Neural progenitor cell (in vitro differentiated cells): ENCODE results near the gene DDX10.

Experiments used
- EZH2 ChIP-seq: fragments of 200-600 bp; sonication (generic); IDR thresholded peaks from 2 replicates; pipeline ENCODE4 v1.6.1; 2017; ENCODE audit warnings: antibody characterized with exemption, mild to moderate bottlenecking, moderate library complexity
- EZH2phosphoT487 ChIP-seq: fragments of 200-600 bp; sonication (generic); IDR thresholded peaks from 2 replicates; pipeline ENCODE4 v1.6.1; 2017; ENCODE audit warnings: antibody characterized with exemption
- TF ChIP-seq, protein P1 (sequence below): fragments of 200-600 bp; sonication (generic); IDR thresholded peaks from 2 replicates; pipeline ENCODE4 v1.5.1; 2017; ENCODE audit warnings: antibody characterized with exemption, mild to moderate bottlenecking

DNA sequence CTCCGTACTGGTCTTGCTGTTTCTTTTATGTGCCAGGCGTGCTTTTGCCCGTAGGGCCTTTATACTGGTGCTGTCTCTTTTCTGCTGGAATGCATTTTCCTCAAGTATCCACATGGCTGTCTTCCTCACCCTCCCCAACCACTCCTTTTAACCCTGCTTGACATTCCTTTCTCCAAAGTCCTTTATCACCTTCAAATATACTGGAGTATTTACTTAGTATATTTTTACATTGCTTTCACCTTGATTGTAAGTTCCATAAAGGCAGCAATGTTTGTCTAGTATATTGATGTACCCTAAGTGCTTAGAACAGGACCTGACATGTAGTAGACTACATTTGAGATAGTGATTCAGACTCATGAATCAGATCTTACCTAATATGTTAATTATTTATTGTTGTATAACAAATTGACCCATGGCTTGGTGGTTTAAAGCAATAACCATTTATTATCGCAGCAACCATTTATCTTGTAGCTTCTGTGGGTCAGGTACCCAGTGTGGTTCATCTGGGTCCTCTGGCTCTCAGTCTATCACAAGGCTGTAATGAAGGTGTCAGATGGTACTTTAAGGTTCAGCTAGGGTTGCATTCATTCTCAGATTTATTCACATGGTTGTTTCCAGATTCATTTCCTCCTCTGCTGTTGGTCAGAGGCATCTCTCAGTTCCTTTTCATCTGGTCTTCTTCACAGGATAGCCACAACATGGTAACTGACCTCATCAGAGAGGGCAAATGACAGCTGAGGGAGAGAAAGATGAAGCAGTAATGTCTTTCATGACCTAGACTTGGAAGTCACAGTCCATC, 34.2 kb downstream of the DDX10 start:
- TF ChIP-seq EZH2phosphoT487 = no peak
- TF ChIP-seq, protein P1, sequence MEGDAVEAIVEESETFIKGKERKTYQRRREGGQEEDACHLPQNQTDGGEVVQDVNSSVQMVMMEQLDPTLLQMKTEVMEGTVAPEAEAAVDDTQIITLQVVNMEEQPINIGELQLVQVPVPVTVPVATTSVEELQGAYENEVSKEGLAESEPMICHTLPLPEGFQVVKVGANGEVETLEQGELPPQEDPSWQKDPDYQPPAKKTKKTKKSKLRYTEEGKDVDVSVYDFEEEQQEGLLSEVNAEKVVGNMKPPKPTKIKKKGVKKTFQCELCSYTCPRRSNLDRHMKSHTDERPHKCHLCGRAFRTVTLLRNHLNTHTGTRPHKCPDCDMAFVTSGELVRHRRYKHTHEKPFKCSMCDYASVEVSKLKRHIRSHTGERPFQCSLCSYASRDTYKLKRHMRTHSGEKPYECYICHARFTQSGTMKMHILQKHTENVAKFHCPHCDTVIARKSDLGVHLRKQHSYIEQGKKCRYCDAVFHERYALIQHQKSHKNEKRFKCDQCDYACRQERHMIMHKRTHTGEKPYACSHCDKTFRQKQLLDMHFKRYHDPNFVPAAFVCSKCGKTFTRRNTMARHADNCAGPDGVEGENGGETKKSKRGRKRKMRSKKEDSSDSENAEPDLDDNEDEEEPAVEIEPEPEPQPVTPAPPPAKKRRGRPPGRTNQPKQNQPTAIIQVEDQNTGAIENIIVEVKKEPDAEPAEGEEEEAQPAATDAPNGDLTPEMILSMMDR = no peak
- TF ChIP-seq EZH2 = no peak
